Stimulated activated effector memory CD8-positive, alpha-beta T cell treated with anti-CD3 and anti-CD28 coated beads, Interleukin-12 subunit alpha, Interleukin-12 subunit beta, amount 100 ng/mL, for 72 hours (primary cell): ENCODE data around the gene VEGFB.
"Not testable (repeated sequence)": the region's sequence is repeated elsewhere in the genome, so short reads cannot be mapped to it uniquely, and the experiment has no call there.

Experiments used
- ATAC-seq: fragments of 150-1000 bp; cut with Tn5 transposase; 2 replicates; pipeline ENCODE4 v1.10.0; 2021
- DNase-seq, 2 donors: peaks; one replicate each; pipeline ENCODE4 v3.0.0; 2021 to 2022; ENCODE audit warnings: low spot score in 2 of 2
- H3K27ac Mint-ChIP-seq: one replicate; pipeline ENCODE4 v1.8.0; 2022; ENCODE audit warnings: mild to moderate bottlenecking, mixed read lengths
- H3K36me3 Mint-ChIP-seq: one replicate; pipeline ENCODE4 v1.8.0; 2022; ENCODE audit warnings: mild to moderate bottlenecking, mixed read lengths
- H3K4me1 Mint-ChIP-seq: one replicate; pipeline ENCODE4 v1.8.0; 2022; ENCODE audit warnings: mixed read lengths
- H3K4me3 Mint-ChIP-seq: one replicate; pipeline ENCODE4 v1.8.0; 2022; ENCODE audit warnings: mild to moderate bottlenecking, mixed read lengths
- H3K9me3 Mint-ChIP-seq: one replicate; pipeline ENCODE4 v1.8.0; 2022; ENCODE audit warnings: mixed read lengths

Gene VEGFB

DNA sequence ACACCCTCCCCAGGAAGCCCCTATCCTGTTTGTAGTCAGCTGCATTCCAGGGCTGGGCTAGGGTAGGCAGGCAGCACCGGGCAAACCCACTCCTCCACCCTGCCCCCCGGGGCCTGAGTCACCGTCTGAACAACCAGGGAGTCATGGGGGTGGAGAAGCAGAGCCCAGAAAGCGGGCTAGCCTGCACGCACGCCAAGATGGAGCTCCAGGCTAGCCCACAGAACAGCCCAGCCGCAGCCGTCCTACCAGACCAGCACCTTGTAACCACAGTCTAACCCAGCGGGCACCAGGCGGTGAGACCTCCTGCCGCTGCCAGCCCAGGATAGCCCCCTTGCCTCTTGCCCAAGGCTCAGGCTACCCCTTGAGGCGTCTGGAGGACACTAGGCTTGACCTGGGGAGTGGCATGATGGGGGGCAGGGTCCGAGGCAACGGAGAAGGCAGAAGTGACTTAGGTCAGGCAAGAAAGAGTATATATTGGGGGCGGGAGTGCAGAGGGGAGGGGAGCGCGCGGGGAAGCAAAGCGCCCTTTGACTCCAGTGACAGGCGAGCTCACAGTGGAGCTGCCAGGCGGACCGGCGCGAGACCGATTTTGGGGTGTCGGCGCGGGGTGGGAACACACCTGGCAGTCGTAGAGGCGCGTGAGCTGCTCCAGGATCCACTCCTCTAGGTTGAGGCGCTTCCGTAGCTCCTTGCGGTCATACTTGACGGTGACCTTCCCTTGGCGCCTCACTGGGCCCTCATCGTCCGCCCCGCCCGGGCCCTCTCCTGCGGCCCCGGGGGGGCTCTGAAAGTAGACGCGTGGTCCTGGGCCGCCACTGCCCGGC lies 11.6 kb downstream of the VEGFB start:
- Mint-ChIP-seq H3K4me3 (peak overlapping the region; percentile 95), H3K36me3 (peaks cover 63% of the 10 kb centered on the region), H3K27ac (peak overlapping the region; percentile 95), H3K4me1 (peaks cover 45% of the 10 kb centered on the region), H3K9me3 (no peaks in the 10 kb centered on the region)
- ATAC-seq (peak; percentile 25), DNase-seq (peak; percentile 42 to 81)

DNA sequence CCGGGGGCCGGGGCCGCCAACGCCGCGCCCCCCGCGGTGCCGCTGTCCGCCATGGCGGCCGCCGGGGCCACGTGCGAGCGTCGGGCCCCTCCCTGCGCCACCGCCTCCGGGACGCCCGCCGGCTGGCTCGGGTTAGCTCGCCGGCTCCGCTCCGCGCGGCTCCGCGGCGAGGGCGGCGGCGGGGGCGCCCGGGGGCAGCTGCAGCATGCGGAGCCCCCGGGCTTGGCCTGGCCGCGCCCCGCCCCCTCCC lies 12.2 kb downstream of the VEGFB start:
- Mint-ChIP-seq H3K4me1 (peaks cover 41% of the 10 kb centered on the region), H3K36me3 (peaks cover 58% of the 10 kb centered on the region), H3K27ac (peak overlapping the region; percentile 95), H3K4me3 (peak overlapping the region; percentile 95)
- ATAC-seq = peak; percentile 24
- not testable (repeated sequence) for DNase-seq, H3K9me3 Mint-ChIP-seq

DNA sequence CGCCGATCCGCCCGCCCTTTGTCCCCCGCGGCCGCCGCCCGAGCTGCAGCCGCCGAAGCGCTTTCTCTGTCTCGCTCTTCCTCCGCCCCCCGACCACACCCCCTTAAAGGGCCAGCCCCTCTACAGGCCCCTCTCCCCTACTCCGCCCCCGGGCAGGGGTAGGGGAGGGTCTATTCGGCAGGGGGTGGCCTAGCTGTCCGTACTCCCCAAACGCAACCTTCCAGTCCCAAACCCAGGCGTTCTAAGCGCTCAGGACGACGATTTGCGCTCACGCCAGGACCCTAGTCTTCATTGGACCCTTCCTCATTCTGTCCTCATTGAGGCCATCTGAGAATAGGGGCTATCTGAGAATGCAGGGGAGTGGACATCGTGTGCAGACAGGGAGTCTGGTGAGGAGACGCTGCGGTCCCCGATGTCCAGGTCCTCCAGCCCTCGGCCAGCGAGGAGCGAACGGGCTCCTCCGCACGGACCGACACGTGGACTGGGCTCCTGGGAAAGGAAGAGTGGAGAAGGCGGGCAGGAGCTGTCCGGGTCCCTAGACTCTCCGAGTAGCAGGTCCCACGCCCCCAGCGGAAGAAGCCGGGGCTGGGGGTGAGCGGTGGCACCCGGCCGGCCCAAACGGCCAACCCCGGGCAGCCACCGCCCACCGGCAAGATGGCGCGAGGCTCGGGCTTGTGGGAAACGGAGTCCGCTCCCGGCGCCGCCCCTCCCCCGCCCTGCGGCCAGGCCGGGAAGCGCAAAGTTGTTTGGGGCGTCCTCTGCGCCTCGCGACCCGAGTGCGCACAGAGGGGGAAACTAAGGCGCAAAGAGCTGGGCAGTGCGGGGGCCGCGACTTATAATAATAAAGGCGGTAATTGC lies 12.7 kb downstream of the VEGFB start, which contains the start of gene PPP1R14B:
TSS of gene PPP1R14B (minus strand) at position 73 of the 858 bp plus-strand sequence. CDS start 270 bp downstream, outside the sequence.
- Mint-ChIP-seq H3K36me3 (peaks cover 53% of the 10 kb centered on the region), H3K4me3 (peak within 1 kb of the TSS; percentile 95), H3K4me1 (peaks cover 43% of the 10 kb centered on the region), H3K9me3 (no peaks in the 10 kb centered on the region), H3K27ac (peak within 1 kb of the TSS; percentile 95)
- peak; percentile 66 to 88 for DNase-seq
- peak; percentile 70 for ATAC-seq

DNA sequence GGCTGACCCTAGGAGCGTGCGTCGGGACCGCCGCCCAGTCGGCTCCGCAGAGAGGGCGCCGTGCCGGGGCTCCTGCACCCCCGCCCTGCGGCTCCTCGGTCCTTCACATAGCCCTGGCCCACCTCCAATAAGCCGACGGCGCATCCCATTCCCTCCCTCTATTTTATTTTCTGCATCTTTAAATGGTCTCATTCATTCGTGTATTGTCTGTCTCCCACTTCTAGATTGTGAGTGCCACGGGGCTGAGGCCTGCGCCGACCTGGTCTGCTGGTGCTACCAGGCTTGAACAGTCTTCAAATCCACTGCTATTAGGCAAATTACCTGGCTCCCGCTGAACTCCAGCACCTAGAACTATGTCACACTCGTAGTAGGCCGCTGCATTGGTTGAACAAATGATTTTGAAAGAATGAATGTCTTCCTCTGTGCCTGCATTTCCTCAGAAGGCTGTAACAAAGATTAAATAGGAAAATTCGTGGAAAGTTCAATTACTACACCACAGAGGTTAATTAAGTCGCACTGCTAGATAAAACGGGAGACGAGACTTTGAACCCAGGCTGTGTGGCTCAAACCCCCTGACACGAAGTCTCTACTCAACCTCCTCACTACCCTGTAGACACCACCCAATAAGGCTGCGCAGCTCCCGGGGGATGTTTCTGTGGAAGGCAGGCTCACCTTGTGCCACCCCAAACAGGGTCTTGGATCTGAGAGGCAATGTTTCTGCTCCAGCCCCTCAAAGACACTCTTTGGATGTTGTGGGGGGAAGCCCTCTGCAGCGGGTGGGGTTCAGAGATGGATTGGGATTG lies 13.5 kb downstream of the VEGFB start:
- ATAC-seq = no peak
- no peak for DNase-seq
- Mint-ChIP-seq H3K4me3 (peak overlapping the region; percentile 95), H3K9me3 (no peaks in the 10 kb centered on the region), H3K27ac (peak overlapping the region; percentile 29), H3K4me1 (peaks cover 39% of the 10 kb centered on the region), H3K36me3 (peaks cover 44% of the 10 kb centered on the region)

DNA sequence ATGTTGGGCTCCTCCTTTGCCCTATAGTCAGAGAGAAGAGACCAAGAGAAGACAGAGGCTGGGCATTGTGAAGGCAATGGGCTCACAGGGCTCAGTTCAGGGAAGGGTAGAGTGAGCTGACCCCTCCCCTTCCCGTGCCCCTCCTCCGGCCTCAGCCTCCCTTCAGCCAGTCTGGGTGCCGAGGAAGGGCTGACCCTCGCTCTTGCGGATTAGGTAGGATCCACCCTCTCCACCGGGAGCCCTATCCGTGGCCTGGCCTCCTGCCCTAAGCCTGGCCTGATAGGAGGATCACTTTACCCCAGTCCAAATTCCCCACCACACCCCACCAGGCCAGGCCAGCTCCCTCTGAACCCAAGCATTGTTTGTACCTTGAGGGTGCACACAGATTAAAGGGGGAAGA lies 14.2 kb downstream of the VEGFB start:
- DNase-seq (no peak), ATAC-seq (no peak)
- H3K4me3 Mint-ChIP-seq = peak overlapping the region; percentile 95
- no peaks in the 10 kb centered on the region for H3K9me3 Mint-ChIP-seq
- H3K36me3 Mint-ChIP-seq = peaks cover 38% of the 10 kb centered on the region
- no peak overlapping the region for H3K27ac Mint-ChIP-seq
- peaks cover 34% of the 10 kb centered on the region for H3K4me1 Mint-ChIP-seq

DNA sequence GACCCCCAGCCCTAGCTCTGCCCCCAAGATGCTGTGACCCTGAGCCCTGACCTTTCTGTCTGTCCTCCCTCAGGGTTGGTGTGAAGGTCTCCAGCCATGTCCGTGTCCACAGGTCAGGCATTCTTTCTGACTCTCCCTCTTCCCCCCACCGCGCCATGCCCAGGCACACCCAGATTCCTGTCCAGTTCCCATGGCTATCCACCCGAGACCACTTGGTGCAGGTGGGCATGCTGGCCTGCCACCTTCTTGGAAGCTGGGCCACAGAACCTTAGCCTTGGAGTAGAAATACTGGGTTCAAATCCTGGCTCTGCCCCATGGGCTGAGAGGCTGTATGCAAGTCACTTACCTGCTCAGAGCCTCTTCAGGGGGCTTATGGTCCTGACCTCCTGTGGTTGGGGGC lies 14.7 kb downstream of the VEGFB start:
- H3K27ac Mint-ChIP-seq = no peak overlapping the region
- no peak for DNase-seq
- H3K4me3 Mint-ChIP-seq = peak overlapping the region; percentile 94
- ATAC-seq = no peak
- H3K9me3 Mint-ChIP-seq = no peaks in the 10 kb centered on the region
- H3K36me3 Mint-ChIP-seq = peaks cover 33% of the 10 kb centered on the region
- peaks cover 34% of the 10 kb centered on the region for H3K4me1 Mint-ChIP-seq

GRCh38 chr11:64249563-64250414 lies 15.4 kb downstream of the VEGFB start:
- Mint-ChIP-seq H3K4me3 (peak overlapping the region; percentile 94), H3K9me3 (no peaks in the 10 kb centered on the region), H3K27ac (no peak overlapping the region), H3K36me3 (peaks cover 26% of the 10 kb centered on the region), H3K4me1 (peaks cover 33% of the 10 kb centered on the region)
- ATAC-seq (no peak), DNase-seq (no peak)

DNA sequence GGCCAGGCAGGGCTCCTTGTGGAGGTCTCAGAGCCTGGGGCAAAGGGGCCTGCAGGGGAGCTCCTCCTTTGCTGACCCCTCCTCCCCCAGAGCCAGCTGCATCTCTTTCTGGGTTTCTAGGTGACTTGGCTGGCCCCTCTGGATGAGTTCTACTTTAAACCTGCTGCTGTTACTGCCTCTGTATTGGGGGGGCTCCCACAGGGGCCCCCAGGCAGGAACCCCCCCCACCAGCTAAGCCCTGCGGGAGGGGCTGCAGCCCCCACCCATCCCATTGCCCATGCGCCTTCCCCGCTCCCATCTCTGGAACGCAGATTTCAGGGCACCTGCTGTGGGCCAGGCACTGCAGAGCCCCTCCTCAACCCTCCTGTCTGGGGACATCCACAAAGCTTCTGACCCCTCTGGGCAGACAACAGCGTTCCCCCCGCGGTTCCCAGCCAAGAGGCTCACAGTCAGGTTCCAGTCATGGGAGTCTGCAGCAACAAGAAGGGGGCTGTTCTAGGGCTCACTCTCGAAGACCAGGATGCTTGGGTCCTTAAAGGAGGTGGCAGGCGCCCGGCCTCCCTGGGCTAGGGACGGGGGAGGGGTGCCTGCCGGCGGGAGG lies 16.1 kb downstream of the VEGFB start:
- Mint-ChIP-seq H3K27ac (no peak overlapping the region), H3K4me1 (peaks cover 33% of the 10 kb centered on the region), H3K36me3 (peaks cover 20% of the 10 kb centered on the region), H3K9me3 (no peaks in the 10 kb centered on the region), H3K4me3 (peak overlapping the region; percentile 94)
- DNase-seq (no peak), ATAC-seq (peak; percentile 0)

GRCh38 chr11:64251016-64251752 lies 16.8 kb downstream of the VEGFB start, which contains the start of gene PLCB3:
TSS of gene PLCB3 (plus strand) at chr11:64251530. CDS start at chr11:64251650, 120 bp downstream.
- ATAC-seq (peak; percentile 75), DNase-seq (peak; percentile 75 to 79)
- Mint-ChIP-seq H3K36me3 (peaks cover 16% of the 10 kb centered on the region), H3K4me3 (peak within 1 kb of the TSS; percentile 94), H3K4me1 (peaks cover 33% of the 10 kb centered on the region), H3K9me3 (no peaks in the 10 kb centered on the region), H3K27ac (peak within 1 kb of the TSS; percentile 86)

GRCh38 chr11:64251753-64252002 lies 17.3 kb downstream of the VEGFB start:
- ATAC-seq = no peak
- Mint-ChIP-seq H3K4me1 (peaks cover 33% of the 10 kb centered on the region), H3K9me3 (no peaks in the 10 kb centered on the region), H3K27ac (peak overlapping the region; percentile 86), H3K36me3 (peaks cover 19% of the 10 kb centered on the region), H3K4me3 (peak overlapping the region; percentile 94)
- no peak for DNase-seq

DNA sequence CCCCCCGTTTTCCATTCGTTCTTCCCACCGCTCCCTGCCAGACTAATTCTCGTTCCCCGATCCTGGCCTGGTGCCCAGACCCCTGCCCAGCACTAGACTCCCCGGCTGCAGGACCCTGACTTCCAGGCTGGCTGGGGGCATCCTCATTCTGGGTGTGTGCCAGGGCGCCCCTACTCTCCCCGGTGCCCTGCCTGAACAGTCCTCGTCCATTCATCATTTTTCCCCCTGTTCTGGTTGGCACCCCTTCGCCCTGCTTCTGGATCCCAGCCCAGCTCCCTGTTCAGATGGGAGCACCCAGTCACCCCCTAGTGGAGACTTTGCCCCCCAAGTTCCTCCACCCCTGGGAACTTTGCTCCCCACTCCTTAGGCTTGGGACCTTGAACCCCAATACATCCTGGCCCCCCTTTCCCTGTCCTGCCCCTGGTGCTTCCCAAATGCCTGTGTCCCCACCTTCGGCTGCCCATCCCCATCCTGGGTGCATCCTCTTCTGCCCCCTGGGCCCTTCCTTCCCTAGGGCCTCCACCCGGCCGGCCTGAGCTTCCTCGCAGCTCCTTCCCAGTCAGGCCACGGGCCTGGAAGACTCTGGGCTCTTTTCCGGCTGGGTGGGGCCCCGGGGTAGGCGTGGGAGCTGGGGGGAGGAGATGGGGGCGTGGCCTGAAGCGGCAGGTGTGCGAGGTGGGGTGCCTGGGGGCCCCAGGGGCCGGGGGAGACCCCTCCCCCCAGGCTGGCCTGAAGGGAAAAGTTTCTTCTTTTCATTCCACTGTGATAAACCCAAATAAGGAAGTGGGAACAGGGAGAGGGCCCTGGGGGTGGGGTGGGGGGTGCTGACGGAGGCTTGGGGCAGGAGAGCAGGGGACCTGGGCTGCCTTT lies 17.9 kb downstream of the VEGFB start:
- peak in 1 of 2 donors; percentile 64 for DNase-seq
- H3K9me3 Mint-ChIP-seq = no peaks in the 10 kb centered on the region

DNA sequence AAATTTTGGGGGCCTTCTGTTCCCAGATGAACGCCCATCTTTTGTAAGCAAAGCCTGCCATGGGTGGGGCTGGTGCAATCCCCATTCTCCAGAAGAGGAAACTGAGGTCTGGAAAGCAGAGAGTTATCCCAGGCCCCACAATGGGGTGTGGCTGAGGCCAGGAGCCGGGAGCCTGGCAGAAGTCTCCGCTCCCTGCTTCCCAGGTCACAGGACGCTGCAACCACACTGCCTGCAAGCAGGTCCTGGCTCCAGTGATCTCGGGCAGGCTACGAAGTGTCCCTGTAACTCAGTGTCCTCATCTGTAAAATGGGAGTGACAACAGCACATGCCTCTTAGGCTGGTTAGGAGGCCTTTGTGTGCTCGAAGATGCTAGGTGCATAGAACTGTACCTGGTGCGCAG lies 18.7 kb downstream of the VEGFB start:
- H3K4me1 Mint-ChIP-seq = peaks cover 22% of the 10 kb centered on the region
- H3K36me3 Mint-ChIP-seq = peaks cover 28% of the 10 kb centered on the region
- ATAC-seq = no peak
- no peaks in the 10 kb centered on the region for H3K9me3 Mint-ChIP-seq
- H3K27ac Mint-ChIP-seq = no peak overlapping the region
- H3K4me3 Mint-ChIP-seq = peak overlapping the region; percentile 94
- DNase-seq = no peak

More for the DNA sequence above, 17.9 kb downstream of the VEGFB start:
- peaks cover 20% of the 10 kb centered on the region for H3K36me3 Mint-ChIP-seq
- H3K4me1 Mint-ChIP-seq = peaks cover 28% of the 10 kb centered on the region
- peak overlapping the region; percentile 94 for H3K4me3 Mint-ChIP-seq
- ATAC-seq = no peak
- peak overlapping the region; percentile 86 for H3K27ac Mint-ChIP-seq

GRCh38 chr11:64253481-64253880 lies 19.1 kb downstream of the VEGFB start:
- ATAC-seq (no peak), DNase-seq (no peak)
- Mint-ChIP-seq H3K4me3 (no peak overlapping the region), H3K4me1 (peaks cover 20% of the 10 kb centered on the region), H3K27ac (peak overlapping the region; percentile 70), H3K36me3 (peaks cover 31% of the 10 kb centered on the region), H3K9me3 (no peaks in the 10 kb centered on the region)
